NCI-H510A (cell line): ENCODE results near the gene TIMM9.
"Not testable (repeated sequence)": the region's sequence is repeated elsewhere in the genome, so short reads cannot be mapped to it uniquely, and the experiment has no call there.

Experiments
- DNase-seq: peaks from one replicate; lab custom pipeline; 2025; lab: John Stamatoyannopoulos, UW

The TIMM9 gene, protein sequence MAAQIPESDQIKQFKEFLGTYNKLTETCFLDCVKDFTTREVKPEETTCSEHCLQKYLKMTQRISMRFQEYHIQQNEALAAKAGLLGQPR

DNA sequence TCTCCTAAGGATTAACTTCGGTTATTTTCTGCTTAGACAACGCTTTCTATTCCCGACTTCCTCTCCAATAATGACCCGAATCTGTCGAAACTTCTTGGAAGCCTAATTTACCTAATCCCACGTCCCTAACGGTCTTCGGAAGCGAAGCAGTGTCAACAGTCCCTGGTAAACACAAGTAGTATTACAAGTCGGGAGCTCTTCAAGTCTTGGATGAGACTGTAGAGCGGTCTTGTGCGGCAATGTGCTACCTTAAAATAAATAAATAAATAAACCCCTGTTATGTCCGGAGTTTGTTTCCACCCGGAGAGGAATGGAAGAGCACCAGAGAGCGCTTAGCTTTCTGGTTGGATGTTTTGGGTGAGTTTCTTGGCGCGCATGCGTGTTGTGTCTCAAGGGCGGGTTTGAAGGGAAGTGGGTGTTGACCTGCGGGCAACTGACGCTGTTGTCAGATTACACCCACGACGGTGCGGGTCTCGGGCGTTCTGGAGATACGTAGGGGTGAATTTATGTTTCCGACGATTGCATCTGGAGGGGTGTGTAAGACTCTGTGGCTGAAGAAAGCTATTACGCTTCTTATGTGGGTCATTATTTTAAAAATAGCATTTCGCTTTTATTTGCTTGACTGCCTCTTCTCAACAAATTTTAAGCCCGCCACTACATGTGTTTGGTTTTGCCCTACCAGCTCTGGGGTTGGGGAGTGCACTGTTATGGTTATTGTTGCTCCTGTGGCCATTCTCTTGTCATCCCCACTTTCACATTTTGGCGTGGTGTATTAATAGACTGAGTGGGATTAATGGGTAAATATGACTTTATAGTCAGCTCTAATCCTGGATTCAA lies at the start of gene TIMM9, which contains the start of gene KIAA0586:
Gene TIMM9 (minus strand): TSS at position 251 of the 837 bp plus-strand sequence. CDS start 15,586 bp downstream, outside the sequence.
Gene KIAA0586 (plus strand): TSS at position 439 of the 837 bp plus-strand sequence. CDS start 546 bp downstream, outside the sequence.
- peak; percentile 88 for DNase-seq

DNA sequence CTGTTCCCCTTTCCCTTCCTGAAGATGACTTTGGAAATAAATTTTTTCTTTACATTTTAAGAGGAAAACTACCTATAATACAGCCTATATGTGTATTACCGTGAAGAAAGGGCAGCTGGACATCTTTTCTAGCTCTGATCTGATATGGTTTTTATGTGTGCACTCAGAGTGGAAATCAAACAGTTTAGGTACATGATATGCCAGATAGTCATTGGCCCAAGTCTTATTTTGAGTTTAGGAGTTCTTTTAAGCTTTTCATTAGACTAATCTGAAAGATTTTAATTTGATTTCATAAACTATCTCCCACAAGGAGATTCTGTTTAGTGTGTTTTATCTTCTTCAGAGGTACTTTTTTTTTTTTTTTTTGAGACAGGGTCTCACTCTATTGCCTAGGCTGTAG lies 49.0 kb upstream of the TIMM9 start:
- DNase-seq, result no peak

DNA sequence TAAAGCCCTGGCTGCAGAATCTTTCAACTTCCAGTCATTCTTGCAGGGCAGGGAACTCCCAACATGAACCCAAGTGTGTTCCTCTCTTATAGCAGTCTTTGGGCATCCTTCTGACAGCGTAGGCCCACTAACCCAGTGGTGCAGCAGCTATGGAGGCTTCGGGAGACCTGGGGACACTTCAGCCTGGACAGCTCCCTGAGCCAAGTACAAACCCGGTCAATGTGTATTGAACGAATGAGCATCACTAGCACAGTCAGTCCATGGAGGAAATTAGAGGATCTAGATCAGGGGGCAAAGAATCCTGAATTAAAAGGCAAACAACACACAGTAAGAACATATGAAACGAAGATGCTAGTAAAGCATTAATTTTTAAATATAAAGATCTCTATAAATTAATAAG lies 42.0 kb upstream of the TIMM9 start:
- no peak for DNase-seq

DNA sequence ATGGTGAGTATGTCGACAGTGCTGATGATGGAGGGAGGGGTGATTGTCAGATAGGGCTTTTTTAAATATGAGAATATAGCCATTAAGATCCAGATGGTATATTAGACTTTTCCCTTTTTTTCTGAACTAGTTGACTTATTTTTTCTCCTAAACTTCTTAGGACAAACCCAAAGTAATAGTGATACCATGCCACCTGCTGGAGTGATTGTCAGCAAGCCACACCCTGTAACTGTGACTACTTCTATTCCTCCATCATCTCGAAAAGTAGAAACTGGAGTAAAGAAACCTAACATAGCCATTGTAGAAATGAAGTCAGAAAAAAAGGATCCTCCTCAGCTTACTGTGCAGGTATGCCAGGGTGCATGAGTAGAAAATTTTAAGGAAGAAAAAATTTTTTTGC lies 40.2 kb upstream of the TIMM9 start:
- no peak for DNase-seq

DNA sequence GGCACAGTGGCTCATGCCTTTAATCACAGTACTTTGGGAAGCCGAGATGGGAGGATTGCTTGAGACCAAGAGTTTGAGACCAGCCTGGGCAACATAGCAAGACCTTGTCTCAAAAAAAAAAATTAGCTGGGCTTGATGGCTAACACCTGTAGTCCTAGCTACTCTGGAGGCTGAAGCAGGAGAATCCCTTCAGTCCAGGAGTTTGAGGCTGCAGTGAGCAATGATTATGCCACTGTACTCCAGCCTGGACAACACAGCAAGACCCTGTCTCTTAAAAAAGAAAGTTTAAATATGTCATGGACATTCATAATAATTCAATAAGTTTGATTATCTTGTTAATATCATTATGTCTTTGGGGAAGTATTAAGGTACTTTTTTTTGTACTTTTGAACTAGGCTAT lies 39.1 kb upstream of the TIMM9 start:
- no peak for DNase-seq

DNA sequence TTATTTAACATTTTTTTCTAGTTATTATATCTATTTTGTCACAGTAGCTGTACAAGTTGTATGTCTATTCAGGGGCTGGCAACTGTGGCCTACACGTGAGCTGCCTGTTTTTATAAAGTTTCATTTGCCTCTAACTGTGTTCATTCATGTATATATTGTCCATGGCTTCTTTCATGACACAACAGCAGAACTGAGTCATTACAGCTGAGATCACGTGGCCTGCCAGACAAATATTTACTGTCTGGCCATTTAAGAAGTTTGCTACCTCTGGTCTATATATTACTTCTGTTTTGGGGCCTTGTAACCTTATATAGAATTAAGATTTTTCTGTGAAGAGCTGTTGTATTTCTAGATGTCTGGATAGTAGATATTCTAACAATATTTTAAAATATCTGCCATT lies 38.1 kb upstream of the TIMM9 start:
- no peak for DNase-seq

DNA sequence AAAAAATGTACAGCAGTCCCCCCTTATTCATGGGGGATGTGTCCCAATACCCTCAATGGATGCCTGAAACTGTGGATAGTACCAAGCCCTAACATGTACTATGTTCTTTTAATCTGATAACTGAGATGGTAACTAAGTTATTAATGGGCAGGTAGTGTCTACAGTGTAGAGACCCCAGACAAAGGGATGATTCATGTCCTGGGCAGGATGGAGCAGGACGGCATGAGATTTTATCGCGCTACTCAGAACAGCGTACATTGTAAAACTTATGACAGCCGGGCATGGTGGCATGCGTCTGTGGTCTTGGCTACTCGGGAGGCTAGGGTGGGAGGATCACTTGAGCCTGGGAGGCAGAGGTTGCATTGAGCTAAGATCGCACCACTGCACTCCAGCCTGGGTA lies 37.3 kb upstream of the TIMM9 start:
- no peak for DNase-seq

DNA sequence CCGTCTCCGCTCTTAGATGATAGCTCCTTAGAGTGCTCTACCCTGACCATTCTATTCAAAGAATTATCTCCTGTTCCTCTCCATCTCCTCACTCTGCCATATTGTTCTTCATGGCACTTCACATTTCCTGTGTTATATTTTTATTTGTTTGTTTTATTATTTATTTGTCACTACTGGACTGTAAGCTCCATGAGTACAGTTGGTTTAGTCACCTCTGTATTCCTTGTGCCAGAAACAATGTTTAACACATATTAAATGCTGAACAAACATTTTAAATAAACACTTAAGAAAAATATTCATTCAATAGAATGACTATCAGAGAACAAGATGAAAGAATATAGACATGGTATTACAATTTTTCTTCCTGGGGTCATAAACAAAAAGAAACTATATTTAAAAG lies 35.8 kb upstream of the TIMM9 start:
- DNase-seq, result no peak

DNA sequence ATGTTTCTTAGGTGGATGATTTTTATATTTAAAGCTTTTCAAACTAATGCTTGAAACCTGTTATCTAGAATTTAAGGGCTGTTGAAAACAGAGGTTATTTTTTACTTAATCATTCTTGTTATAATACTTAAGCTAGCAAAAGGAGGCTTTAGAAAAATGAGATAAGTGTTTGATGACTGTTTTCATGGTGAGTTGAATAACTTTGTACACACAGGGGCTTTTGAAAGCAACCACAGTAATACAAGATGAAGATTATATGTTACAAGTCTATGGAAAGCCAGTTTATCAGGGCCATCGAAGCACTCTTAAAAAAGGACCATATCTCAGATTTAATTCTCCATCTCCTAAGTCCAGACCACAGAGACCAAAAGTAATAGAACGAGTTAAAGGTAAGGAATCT lies 33.4 kb upstream of the TIMM9 start:
- no peak for DNase-seq

DNA sequence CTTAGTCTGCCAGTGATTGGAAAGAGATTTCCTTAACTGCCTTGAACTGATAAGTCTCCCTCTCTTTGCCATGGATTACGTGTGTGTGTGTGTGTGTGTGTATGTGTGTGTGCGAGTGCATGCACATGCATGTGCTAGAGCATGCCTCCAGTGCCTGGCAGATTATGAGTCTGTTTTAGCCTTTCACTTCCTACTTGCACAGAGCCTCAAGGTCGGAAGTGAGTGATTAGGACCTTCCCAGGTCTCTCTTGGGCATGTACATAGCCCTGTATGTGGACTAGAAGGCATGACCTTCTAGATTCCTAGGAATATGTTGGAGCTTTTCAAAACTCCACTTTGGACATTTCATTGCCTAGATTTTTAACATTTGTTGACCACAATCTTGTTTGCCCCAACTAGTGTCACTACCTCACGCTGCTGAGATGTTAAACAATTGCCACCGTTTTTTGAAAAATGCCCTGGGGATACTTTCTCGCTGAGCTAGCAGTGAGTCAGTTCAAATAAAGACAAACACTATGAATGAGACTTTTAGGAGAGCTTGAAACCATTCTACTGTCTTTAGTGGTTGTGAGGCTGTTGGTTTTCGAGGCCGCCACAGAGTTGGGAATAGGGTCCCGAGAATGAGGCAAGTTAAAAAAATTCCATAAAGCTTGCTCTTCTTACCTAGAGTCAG lies 28.4 kb upstream of the TIMM9 start:
- no peak for DNase-seq

DNA sequence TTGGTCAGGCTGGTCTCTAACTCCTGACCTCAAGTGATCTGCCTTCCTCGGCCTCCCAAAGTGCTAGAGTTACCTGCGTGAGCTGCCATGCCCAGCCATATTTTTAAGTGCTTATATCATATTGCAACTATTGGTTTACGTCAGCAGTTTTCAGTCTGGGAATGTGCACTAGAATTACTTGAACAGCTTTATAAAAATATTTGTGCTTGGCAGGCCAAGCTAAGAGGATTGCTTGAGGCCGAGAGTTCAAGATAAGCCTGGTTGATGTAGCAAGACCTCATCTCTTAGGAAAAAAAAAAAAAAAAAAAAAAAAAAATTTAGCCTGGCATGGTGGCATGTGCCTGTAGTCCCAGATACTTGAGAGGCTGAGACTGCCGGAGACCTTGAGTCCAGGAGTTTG lies 17.3 kb upstream of the TIMM9 start:
- no peak for DNase-seq

DNA sequence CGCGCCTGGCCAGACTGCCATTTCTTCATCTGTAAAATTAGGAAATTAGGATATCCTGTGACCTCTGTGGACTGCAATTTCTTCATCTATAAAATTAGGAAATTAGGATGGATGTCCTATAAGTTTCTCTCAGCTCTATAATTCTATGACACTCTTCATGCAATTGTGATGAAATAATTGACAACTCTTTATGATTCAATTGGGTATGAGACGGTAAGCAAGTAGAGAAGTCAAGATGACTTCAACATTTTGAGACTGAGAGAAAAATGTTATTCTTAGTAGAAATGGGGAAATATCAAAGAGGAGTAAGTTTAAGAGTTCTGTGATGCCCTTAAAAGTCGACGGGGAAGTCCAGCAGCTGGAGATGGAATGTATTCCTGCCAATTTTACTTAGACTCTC lies 12.1 kb upstream of the TIMM9 start:
- no peak for DNase-seq

DNA sequence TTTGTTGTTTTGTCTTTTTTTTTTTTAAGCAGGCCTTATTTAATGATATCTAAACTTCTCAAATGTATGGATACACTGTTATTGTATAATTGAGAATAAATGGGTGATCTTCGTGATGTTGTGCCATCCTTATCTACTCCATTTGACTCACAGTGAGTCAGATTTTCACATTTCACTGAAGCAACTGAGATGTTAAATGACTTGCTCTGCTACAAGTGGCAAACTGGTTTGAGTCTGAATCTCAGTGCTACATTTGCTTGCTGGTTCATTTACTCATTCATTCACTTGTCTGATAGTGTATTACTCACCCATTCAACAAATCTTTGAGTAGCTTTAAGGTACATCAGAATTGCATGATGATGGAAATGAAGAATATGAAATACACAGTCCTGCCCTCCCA lies 2.8 kb upstream of the TIMM9 start:
- DNase-seq, result no peak

DNA sequence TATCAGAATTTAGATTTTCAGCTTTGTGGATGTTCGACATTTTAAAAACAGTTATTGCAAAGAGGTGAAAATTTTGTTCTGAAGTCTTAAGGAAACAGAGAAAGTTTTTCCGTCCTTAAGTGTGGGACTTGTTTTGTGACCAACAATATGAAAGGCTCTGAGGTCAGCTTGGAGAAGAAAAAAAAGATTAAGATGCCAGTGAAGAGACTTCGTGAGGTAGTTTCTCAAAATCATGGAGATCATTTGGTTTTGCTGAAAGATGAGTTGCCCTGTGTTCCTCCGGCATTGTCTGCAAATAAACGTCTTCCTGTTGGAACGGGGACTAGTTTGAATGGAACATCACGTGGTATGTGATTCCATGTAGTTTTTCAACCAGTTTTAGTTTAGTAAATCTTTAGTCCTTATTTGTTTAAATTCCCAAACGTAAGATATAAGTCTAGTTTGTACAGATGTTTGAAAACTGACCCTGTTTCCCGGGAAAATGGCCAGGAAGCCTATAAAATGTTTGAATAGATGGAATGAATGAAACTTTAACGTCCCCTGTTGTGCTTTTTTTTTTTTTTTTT lies 870 bp upstream of the TIMM9 start:
- DNase-seq, result peak; percentile 16

DNA sequence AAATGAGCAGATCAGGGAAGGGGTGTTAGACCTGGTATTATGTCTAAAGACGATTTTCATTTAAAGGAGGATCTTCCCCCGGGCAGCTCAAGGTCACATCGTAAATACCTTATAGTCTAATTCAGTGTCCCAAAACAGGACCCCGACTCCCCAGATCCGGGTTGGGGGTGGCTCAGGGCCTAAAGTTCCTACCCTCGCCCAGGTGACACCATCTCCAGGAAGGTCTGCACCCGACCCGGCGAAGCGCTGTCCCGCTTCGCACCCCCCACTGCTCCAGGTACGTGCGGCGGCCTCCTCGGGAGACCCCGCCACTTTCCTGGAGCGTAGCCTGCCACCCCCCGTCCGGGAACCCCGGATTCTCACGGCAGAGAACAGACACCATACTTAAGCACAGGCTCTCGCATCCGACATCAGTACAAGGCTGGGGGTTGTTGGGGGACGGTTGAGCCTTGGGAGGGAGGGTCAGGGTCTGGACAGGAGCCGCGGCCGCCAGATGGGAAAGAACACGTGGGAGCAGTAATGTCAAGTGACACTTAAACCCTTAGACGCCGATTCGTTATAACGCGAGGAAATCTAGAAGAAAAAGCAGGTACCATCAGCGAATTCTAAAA lies 556 bp downstream of the TIMM9 start:
- DNase-seq, result peak; percentile 66

DNA sequence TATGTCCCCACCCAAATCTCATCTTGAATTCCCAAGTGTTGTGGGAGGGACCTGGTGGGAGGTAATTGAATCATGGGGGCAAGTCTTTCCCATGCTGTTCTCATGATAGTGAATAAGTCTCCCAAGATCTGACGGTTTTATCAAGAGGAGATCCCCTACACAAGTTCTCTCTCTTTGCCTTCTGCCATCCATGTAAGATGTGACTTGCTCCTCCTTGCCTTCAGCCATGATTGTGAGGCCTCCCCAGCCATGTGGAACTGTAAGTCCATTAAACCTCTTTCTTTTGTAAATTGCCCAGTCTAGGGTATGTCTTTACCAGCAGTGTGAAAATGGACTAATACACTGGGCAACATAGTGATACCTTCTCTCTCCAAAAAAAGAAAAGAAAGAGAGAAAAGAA lies 10.4 kb downstream of the TIMM9 start:
- not testable (repeated sequence) for DNase-seq

DNA sequence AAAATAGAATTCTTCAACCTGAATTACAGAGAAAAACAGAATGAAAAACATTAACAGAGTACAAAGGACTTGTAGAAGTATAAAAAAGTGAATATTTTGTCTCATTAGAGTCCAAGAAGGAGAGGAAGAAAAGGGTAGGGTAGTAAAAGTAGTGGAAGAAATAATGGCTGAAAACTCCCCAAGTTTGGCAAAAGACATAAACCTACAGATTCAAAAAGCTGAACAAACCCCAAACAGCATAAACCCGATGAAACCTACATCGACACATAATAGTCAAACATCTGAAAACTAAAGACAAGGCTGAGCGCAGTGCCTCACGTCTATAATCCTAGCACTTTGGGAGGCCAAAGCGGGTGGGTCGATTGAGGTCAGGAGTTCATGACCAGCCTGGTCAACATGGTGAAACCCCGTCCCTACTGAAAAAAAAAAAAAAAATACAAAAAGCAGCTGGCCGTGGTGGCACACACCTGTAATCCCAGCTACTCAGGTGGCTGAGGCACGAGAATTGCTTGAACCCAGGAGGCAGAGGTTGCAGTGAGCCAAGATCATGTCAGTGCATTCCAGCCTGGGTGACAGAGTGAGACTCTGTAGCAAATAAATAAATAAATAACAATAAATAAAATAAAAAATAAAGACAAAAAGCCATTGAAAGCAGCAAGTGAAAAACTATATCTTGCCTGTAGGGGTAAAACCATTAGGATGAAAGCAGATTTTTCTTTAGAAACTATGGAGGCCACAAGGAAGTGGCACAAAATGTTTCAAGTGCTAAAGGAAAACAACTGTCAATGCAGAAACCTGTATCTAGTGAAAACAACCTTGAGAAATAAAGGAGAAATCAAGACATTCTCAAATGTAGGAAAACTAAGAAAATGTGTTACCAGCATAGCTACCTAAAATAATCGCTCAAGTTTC lies 11.4 kb downstream of the TIMM9 start:
- no peak for DNase-seq

DNA sequence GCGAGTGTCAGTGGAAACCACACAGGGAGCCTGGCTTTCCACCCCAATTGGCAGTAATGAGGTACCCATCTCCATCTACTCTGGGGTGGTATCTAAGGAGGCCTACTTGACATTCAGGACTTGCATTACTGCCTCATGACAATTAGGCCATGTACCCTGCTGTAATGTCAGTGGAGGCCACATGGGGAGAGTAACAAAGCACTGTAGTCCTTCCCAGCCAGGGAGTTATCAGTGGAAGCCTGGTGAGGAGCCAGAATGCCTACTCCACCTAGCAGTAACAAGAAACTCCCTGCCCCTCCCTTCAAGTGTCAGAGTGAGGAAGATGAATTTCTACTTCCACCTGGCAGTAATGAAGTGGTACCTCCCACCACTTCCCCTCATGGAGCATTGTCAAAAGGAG lies 12.5 kb downstream of the TIMM9 start:
- no peak for DNase-seq

DNA sequence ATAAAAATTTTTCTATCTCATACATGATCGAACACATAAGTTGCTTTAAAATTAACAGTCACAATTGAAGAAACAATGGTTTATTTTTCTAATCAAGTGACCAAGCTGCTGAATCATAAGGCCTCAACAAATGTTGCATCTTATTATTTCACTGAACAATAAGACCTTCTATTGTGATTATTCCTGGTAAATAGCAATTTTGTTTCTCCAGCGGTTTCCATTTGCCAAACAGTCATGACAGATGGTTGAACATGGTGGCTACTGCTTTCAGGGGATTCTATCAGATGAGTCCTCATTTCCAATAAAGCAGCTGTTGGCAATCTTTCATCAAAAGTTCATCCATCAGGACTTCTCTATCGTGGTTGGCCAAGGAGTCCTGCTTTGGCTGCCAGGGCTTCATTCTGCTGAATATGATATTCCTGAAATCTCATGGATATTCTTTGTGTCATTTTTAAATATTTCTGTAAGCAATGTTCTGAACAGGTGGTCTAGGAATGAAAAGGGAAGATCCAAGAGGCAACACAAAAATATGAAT lies 18.6 kb downstream of the TIMM9 start:
- no peak for DNase-seq

DNA sequence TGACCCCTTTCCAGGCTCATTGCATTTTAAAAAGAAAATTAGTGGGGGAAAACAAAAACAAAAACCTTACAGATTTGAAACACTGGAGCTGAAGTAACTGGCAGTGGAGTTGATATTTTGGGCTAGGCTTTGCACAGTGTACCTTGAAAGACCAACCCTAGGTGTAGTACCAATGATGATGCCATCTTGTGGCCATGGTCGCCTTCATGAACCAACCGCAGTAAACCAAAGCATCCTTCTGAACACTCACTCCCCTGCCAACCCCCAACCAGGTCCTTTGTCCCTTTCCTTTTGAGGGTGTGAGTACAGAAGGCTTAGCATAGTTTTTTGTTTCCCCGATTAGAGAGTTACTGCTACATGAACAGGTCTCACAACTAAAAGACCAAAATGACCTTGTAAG lies 25.7 kb downstream of the TIMM9 start:
- DNase-seq, result no peak

DNA sequence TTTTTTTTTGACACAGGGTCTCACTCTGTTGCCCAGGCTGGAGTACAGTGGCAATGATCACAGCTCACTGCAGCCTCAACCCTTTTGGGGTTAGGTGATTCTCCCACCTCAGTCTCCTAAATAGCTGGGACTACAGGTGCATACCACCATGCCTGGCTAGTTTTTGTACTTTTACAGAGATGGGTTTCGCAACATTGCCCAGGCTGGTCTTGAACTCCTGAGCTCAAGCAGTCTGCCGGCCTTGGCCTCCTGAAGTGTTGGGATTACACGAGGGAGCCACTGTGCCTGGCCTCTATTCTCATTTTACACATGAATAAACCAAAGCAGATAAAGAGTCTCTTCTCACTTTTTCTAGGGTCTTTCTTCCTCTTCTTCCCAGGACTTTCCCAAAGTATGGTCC lies 28.4 kb downstream of the TIMM9 start:
- no peak for DNase-seq
